ENCODE data around the gene SENP5. TPM values are rescaled to one million over a fixed set of nuclear protein-coding genes. Genes with fewer than 3 reads are reported as not detected.

SENP5 gene
- total RNA-seq, 4 donors from 2014 or later, result 43.7 to 45.4 (median 44.1) TPM

GRCh38 chr3:196954832-196955231, 87.1 kb downstream of the SENP5 start:
- Histone ChIP-seq H3K9me3 (no peaks in the 10 kb centered on the region), H3K4me3 (no peak overlapping the region), H3K27ac (replicated peaks in 1 of 4) (no peak overlapping the region), H3K36me3 (peaks cover 0 to 14% (median 5%) of the 10 kb centered on the region in 4 donors), H3K4me1 (no peaks in the 10 kb centered on the region), H3K27me3 (no peaks in the 10 kb centered on the region)
- WGBS, result 82% methylated on average over 7 of the region's 7 CpGs
- intact Hi-C loops (cut with DNase I), result no loop called here
- DNase-seq (ENCODE audit: extremely low spot score), result no peak
- TF ChIP-seq POLR2A (IDR thresholded peaks at IDR 0.05; ENCODE audit: low read depth) (no peak), EP300 (IDR thresholded peaks at IDR 0.05) (no peak), POLR2AphosphoS5 (IDR thresholded peaks at IDR 0.05) (no peak)
- TF ChIP-seq, protein P1, sequence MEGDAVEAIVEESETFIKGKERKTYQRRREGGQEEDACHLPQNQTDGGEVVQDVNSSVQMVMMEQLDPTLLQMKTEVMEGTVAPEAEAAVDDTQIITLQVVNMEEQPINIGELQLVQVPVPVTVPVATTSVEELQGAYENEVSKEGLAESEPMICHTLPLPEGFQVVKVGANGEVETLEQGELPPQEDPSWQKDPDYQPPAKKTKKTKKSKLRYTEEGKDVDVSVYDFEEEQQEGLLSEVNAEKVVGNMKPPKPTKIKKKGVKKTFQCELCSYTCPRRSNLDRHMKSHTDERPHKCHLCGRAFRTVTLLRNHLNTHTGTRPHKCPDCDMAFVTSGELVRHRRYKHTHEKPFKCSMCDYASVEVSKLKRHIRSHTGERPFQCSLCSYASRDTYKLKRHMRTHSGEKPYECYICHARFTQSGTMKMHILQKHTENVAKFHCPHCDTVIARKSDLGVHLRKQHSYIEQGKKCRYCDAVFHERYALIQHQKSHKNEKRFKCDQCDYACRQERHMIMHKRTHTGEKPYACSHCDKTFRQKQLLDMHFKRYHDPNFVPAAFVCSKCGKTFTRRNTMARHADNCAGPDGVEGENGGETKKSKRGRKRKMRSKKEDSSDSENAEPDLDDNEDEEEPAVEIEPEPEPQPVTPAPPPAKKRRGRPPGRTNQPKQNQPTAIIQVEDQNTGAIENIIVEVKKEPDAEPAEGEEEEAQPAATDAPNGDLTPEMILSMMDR (IDR thresholded peaks at IDR 0.05), result no peak

- WGBS, result 89% methylated on average over 9 of the region's 9 CpGs
- peaks cover 0 to 12% (median 9%) of the 10 kb centered on the region in 4 donors for H3K4me1 ChIP-seq
- no peak overlapping the region for H3K27ac ChIP-seq (replicated peaks in 1 of 4)
- peaks cover 0 to 12% (median 5%) of the 10 kb centered on the region in 4 donors for H3K36me3 ChIP-seq
- TF ChIP-seq POLR2AphosphoS5 (IDR thresholded peaks at IDR 0.05) (no peak), POLR2A (IDR thresholded peaks at IDR 0.05; ENCODE audit: low read depth) (no peak), EP300 (IDR thresholded peaks at IDR 0.05) (no peak)
- TF ChIP-seq, protein P1 (IDR thresholded peaks at IDR 0.05), result no peak
- no peak overlapping the region for H3K4me3 ChIP-seq
- H3K27me3 ChIP-seq, result no peaks in the 10 kb centered on the region
- H3K9me3 ChIP-seq, result no peaks in the 10 kb centered on the region
- intact Hi-C loops (cut with DNase I), result no loop called here
- no peak for DNase-seq (ENCODE audit: extremely low spot score)
These were observed 94.6 kb downstream of the SENP5 start for GRCh38 chr3:196962108-196962929.

- no peak for TF ChIP-seq POLR2AphosphoS5 (IDR thresholded peaks at IDR 0.05)
- TF ChIP-seq EP300 (IDR thresholded peaks at IDR 0.05), result no peak
- TF ChIP-seq, protein P1 (IDR thresholded peaks at IDR 0.05), result no peak
- no peak for TF ChIP-seq POLR2A (IDR thresholded peaks at IDR 0.05; ENCODE audit: low read depth)
- Histone ChIP-seq H3K9me3 (no peaks in the 10 kb centered on the region), H3K4me3 (no peak overlapping the region), H3K27ac (replicated peaks in 1 of 4) (no peak overlapping the region), H3K4me1 (peaks cover 6 to 19% (median 17%) of the 10 kb centered on the region in 4 donors), H3K27me3 (no peaks in the 10 kb centered on the region), H3K36me3 (peaks cover 0 to 12% (median 5%) of the 10 kb centered on the region in 4 donors)
- intact Hi-C loops (cut with DNase I), result no loop called here
- no peak for DNase-seq (ENCODE audit: extremely low spot score)
- 91% methylated on average over 10 of the region's 10 CpGs for WGBS
These were observed 95.4 kb downstream of the SENP5 start for GRCh38 chr3:196962930-196963630.

DNA sequence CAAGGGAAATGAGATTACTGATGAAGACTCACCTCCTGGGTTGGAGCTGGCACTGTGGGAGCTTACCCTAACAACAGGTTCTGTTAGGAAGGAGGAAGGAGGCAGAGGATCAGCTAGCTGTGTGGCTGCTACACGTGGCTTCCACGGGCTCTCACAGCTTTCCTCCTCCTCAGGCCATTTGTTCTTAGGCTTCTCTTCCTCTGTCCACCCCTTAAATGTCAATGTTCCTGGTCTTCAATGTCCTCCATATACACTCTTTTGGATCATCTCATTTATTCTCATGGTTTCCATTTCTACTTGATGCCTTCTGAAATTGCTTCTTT, 95.9 kb downstream of the SENP5 start:
- Histone ChIP-seq H3K27ac (replicated peaks in 1 of 4) (no peak overlapping the region), H3K4me1 (peaks cover 9 to 23% (median 20%) of the 10 kb centered on the region in 4 donors), H3K4me3 (no peak overlapping the region), H3K9me3 (no peaks in the 10 kb centered on the region), H3K27me3 (no peaks in the 10 kb centered on the region), H3K36me3 (peaks cover 0 to 12% (median 5%) of the 10 kb centered on the region in 4 donors)
- DNase-seq (ENCODE audit: extremely low spot score), result no peak
- intact Hi-C loops (cut with DNase I), result no loop called here
- TF ChIP-seq POLR2AphosphoS5 (IDR thresholded peaks at IDR 0.05) (no peak), EP300 (IDR thresholded peaks at IDR 0.05) (no peak), POLR2A (IDR thresholded peaks at IDR 0.05; ENCODE audit: low read depth) (no peak)
- TF ChIP-seq, protein P1 (IDR thresholded peaks at IDR 0.05), result no peak
- 88% methylated on average over 2 of the region's 2 CpGs for WGBS

Data from esophagus muscularis mucosa (tissue), 4 donors.